Measurements from ENCODE around the gene CMIP.

Gene CMIP

GRCh38 chr16:81481207-81481821 is 36.7 kb downstream of the CMIP start:
- Mint-ChIP-seq H3K9me3 (no peaks in the 10 kb centered on the region), H3K4me3 (no peak overlapping the region), H3K27ac (no peak overlapping the region), H3K36me3 (peaks cover 19% of the 10 kb centered on the region), H3K27me3 (no peaks in the 10 kb centered on the region), H3K4me1 (peaks cover 58% of the 10 kb centered on the region)
- DNase-seq = no peak
- CTCF ChIA-PET = no interaction called here

- Mint-ChIP-seq H3K27ac (no peak overlapping the region), H3K4me3 (no peak overlapping the region), H3K9me3 (no peaks in the 10 kb centered on the region), H3K36me3 (peaks cover 8% of the 10 kb centered on the region), H3K4me1 (peaks cover 46% of the 10 kb centered on the region), H3K27me3 (no peaks in the 10 kb centered on the region)
- no peak for DNase-seq
- CTCF ChIA-PET = interaction anchor here (1.1 kb wide), 1 partner anchor 16 kb away, joined by 3 read pairs; no protein-coding TSS in a partner anchor
Observed at GRCh38 chr16:81482329-81483063, 37.9 kb downstream of the CMIP start.

- H3K4me1 Mint-ChIP-seq = peaks cover 41% of the 10 kb centered on the region
- H3K9me3 Mint-ChIP-seq = no peaks in the 10 kb centered on the region
- CTCF ChIA-PET = interaction anchor here (0.9 to 1.1 kb wide), 2 partner anchors 14 to 17 kb away, joined by 3 read pairs; no protein-coding TSS in a partner anchor
- peaks cover 6% of the 10 kb centered on the region for H3K36me3 Mint-ChIP-seq
- H3K4me3 Mint-ChIP-seq = no peak overlapping the region
- no peaks in the 10 kb centered on the region for H3K27me3 Mint-ChIP-seq
- H3K27ac Mint-ChIP-seq = no peak overlapping the region
- DNase-seq = no peak
Observed at GRCh38 chr16:81483064-81483969, 38.7 kb downstream of the CMIP start.

GRCh38 chr16:81483970-81484595 is 39.5 kb downstream of the CMIP start:
- Mint-ChIP-seq H3K4me3 (no peak overlapping the region), H3K36me3 (peaks cover 6% of the 10 kb centered on the region), H3K4me1 (peaks cover 35% of the 10 kb centered on the region), H3K27ac (no peak overlapping the region), H3K9me3 (no peaks in the 10 kb centered on the region), H3K27me3 (no peaks in the 10 kb centered on the region)
- no peak for DNase-seq
- CTCF ChIA-PET = interaction anchor here (0.8 to 0.9 kb wide), 2 partner anchors 14 to 80 kb away, joined by 3 to 4 read pairs; no protein-coding TSS in a partner anchor

GRCh38 chr16:81484908-81485624 is 40.5 kb downstream of the CMIP start:
- no peak overlapping the region for H3K4me3 Mint-ChIP-seq
- DNase-seq = no peak
- peaks cover 29% of the 10 kb centered on the region for H3K4me1 Mint-ChIP-seq
- H3K27ac Mint-ChIP-seq = no peak overlapping the region
- CTCF ChIA-PET = interaction anchor here (0.8 to 1.4 kb wide), 2 partner anchors 81 to 212 kb away, joined by 3 to 4 read pairs; no protein-coding TSS in a partner anchor
- H3K36me3 Mint-ChIP-seq = no peaks in the 10 kb centered on the region
- H3K9me3 Mint-ChIP-seq = no peaks in the 10 kb centered on the region
- no peaks in the 10 kb centered on the region for H3K27me3 Mint-ChIP-seq

GRCh38 chr16:81485824-81486539 is 41.4 kb downstream of the CMIP start:
- Mint-ChIP-seq H3K36me3 (no peaks in the 10 kb centered on the region), H3K4me1 (peaks cover 25% of the 10 kb centered on the region), H3K27ac (no peak overlapping the region), H3K27me3 (no peaks in the 10 kb centered on the region), H3K9me3 (no peaks in the 10 kb centered on the region), H3K4me3 (no peak overlapping the region)
- DNase-seq = no peak
- CTCF ChIA-PET = interaction anchor here (1.4 kb wide), 1 partner anchor 212 kb away, joined by 3 read pairs; no protein-coding TSS in a partner anchor

GRCh38 chr16:81486540-81487061 is 42.0 kb downstream of the CMIP start:
- no peaks in the 10 kb centered on the region for H3K27me3 Mint-ChIP-seq
- H3K36me3 Mint-ChIP-seq = no peaks in the 10 kb centered on the region
- CTCF ChIA-PET = interaction anchor here (1.4 kb wide), 1 partner anchor 211 kb away, joined by 3 read pairs; no protein-coding TSS in a partner anchor
- H3K9me3 Mint-ChIP-seq = no peaks in the 10 kb centered on the region
- H3K27ac Mint-ChIP-seq = no peak overlapping the region
- no peak overlapping the region for H3K4me3 Mint-ChIP-seq
- H3K4me1 Mint-ChIP-seq = peaks cover 19% of the 10 kb centered on the region
- no peak for DNase-seq

- Mint-ChIP-seq H3K36me3 (no peaks in the 10 kb centered on the region), H3K4me1 (peaks cover 16% of the 10 kb centered on the region), H3K27ac (no peak overlapping the region), H3K9me3 (no peaks in the 10 kb centered on the region), H3K4me3 (no peak overlapping the region), H3K27me3 (no peaks in the 10 kb centered on the region)
- DNase-seq = no peak
- CTCF ChIA-PET = no interaction called here
Observed at GRCh38 chr16:81487301-81487720, 42.7 kb downstream of the CMIP start.

GRCh38 chr16:81488687-81489411 is 44.2 kb downstream of the CMIP start:
- Mint-ChIP-seq H3K36me3 (no peaks in the 10 kb centered on the region), H3K9me3 (no peaks in the 10 kb centered on the region), H3K4me3 (no peak overlapping the region), H3K27me3 (no peaks in the 10 kb centered on the region), H3K27ac (no peak overlapping the region), H3K4me1 (peaks cover 6% of the 10 kb centered on the region)
- no peak for DNase-seq
- CTCF ChIA-PET = interaction anchor here (1.2 kb wide), 1 partner anchor 9 kb away, joined by 3 read pairs; no protein-coding TSS in a partner anchor

GRCh38 chr16:81489547-81490267 is 45.1 kb downstream of the CMIP start:
- Mint-ChIP-seq H3K27me3 (no peaks in the 10 kb centered on the region), H3K4me1 (peaks cover 6% of the 10 kb centered on the region), H3K9me3 (no peaks in the 10 kb centered on the region), H3K36me3 (no peaks in the 10 kb centered on the region), H3K27ac (no peak overlapping the region), H3K4me3 (no peak overlapping the region)
- CTCF ChIA-PET = interaction anchor here (1.2 kb wide), 1 partner anchor 8 kb away, joined by 3 read pairs; no protein-coding TSS in a partner anchor
- no peak for DNase-seq

GRCh38 chr16:81491541-81492188 is 47.1 kb downstream of the CMIP start:
- Mint-ChIP-seq H3K36me3 (no peaks in the 10 kb centered on the region), H3K27me3 (no peaks in the 10 kb centered on the region), H3K4me1 (peaks cover 11% of the 10 kb centered on the region), H3K27ac (no peak overlapping the region), H3K9me3 (no peaks in the 10 kb centered on the region), H3K4me3 (no peak overlapping the region)
- no peak for DNase-seq
- CTCF ChIA-PET = no interaction called here
